GM12874 (cell line): ENCODE results near the gene RNF223.

ENCODE experiments used
- TF ChIP-seq, protein P1 (sequence below): IDR thresholded peaks from 2 replicates; pipeline ENCODE4 v1.5.1; 2011; ENCODE audit warnings: low read depth, mild to moderate bottlenecking, control low read depth, low read length, moderate library complexity; ENCODE audit not compliant: insufficient read depth

RNF223 gene

DNA sequence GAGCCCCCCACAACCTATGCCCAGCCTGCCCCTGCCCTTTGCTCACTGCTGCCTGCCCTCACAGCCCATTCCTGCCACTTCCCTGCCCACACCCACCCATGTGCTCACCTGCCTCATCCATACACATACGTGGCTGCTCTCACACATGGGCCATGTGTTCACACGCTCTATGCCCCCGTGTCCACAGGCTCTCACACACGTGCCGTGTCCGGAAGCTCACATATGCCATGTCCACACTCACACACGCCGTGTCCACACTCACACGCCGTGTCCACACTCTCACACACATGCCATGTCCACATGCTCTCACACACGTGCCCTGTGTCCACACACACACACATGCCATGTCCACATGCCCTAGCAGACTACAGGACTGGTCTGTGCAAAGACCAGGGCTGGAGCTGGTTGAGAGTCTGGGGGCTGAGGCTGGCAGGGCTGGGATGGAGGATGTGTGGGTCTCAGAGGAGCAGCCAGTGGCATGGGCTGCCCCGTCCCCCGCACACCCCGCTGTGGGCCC, 583 bp upstream of the RNF223 start:
- TF ChIP-seq, protein P1, sequence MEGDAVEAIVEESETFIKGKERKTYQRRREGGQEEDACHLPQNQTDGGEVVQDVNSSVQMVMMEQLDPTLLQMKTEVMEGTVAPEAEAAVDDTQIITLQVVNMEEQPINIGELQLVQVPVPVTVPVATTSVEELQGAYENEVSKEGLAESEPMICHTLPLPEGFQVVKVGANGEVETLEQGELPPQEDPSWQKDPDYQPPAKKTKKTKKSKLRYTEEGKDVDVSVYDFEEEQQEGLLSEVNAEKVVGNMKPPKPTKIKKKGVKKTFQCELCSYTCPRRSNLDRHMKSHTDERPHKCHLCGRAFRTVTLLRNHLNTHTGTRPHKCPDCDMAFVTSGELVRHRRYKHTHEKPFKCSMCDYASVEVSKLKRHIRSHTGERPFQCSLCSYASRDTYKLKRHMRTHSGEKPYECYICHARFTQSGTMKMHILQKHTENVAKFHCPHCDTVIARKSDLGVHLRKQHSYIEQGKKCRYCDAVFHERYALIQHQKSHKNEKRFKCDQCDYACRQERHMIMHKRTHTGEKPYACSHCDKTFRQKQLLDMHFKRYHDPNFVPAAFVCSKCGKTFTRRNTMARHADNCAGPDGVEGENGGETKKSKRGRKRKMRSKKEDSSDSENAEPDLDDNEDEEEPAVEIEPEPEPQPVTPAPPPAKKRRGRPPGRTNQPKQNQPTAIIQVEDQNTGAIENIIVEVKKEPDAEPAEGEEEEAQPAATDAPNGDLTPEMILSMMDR = no peak

DNA sequence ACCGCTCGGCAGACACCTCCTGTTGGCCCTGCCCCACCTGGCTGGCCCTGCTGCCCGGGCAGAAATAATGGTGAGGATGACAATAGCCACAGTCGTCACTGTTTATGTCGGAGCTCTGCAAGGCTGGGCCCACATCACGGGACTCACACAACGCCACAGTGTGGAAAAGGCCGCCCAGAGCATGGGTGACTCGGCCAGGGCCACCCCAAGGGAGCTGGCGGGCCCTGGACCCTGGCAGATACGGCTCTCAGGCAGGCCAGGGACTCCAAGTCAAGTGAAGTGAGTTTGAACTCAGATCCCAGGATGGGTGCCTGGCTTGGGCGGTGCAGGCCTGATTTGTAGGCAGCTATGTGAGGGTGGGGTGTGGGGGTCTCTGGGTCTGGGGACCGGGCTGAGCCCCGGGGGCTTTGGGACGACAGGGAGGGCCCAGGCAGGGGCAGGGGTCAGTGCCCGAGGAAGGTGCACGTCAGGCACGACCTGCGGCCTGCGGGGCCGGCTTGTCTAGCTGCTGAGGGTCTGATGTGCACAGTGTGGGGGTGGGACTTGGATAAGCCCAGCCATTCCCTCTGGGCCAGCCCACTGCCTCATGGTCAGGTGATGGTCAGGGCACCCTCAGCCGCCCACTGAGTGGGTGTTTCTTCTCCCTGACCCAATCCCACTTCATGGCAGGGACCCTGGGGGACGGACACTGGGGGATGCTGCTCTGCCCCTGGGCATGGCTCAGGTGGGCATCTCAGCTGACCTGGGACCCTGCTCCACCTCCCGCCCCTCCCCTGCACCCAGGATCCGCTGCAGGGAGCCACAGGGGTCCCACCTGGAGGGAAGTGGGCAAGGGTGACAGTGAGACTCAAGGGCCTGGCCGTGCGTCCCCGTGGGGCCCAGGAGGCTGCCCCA, 1.0 kb downstream of the RNF223 start:
- TF ChIP-seq, protein P1 = no peak

DNA sequence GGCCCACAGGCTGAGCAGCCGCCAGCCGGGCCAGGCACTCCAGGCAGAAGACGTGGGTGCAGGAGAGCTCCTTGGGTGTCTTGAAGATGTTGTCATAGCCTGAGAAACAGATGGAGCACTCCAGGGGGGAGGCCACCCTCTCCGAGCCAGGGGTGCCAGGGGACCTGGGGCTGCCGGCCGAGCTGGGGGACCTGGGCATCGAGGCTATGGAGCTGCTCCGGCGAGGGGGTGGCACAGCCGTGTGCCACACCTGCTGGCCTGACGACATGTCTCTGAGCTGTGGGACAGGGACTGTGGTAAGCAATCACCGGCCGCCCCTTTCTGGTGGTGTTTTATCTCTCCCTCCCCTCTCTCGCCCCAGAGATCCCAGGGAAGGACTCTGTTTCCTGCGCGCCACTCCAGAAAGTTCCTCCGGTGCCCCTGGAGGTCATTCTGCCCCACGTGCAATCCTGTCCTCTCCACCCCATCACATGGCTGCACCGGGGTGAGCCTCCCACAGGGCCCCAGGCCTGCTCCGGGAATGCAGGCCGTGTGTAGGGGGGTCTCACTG, 1.7 kb downstream of the RNF223 start:
- TF ChIP-seq, protein P1 = no peak

DNA sequence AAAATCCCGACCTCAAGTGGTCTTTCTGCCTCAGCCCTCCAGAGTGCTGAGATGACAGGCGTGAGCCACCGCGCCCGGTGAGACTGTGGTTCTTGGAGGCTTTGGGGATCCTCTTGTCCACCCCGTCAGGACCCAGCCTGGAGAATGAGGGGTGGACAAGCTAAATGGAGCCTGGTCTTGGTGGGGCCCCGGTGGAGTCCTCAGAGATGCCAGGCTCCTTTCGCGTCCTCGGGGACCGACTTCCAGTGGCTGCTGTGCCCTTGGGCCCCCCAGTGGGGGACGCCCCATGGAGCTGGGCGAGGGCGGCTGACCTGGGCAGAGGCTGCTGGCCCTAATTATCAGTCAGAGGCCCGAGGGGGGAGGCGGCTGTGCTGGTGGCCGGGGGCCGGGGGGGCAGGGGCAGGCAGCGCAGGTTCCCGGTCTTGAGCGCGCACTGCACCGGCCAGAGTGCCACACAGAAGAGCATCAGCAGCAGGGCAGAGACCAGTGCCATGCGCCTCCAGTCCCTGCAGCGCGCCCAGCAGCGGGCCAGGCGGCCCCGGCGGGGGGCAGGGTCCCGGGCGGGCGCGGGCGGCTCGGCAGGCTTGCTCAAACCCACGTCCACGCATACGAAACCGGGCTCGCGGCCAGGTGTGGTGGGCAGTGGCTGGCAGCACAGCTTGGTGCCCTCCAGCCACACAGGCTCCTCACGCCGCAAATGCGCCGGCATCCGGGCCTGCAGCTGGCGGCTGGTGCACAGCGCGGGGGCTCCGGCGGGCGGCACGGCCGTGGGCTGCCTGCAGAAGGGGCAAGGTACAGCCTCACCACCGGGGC, 2.4 kb downstream of the RNF223 start:
- TF ChIP-seq, protein P1 = no peak

DNA sequence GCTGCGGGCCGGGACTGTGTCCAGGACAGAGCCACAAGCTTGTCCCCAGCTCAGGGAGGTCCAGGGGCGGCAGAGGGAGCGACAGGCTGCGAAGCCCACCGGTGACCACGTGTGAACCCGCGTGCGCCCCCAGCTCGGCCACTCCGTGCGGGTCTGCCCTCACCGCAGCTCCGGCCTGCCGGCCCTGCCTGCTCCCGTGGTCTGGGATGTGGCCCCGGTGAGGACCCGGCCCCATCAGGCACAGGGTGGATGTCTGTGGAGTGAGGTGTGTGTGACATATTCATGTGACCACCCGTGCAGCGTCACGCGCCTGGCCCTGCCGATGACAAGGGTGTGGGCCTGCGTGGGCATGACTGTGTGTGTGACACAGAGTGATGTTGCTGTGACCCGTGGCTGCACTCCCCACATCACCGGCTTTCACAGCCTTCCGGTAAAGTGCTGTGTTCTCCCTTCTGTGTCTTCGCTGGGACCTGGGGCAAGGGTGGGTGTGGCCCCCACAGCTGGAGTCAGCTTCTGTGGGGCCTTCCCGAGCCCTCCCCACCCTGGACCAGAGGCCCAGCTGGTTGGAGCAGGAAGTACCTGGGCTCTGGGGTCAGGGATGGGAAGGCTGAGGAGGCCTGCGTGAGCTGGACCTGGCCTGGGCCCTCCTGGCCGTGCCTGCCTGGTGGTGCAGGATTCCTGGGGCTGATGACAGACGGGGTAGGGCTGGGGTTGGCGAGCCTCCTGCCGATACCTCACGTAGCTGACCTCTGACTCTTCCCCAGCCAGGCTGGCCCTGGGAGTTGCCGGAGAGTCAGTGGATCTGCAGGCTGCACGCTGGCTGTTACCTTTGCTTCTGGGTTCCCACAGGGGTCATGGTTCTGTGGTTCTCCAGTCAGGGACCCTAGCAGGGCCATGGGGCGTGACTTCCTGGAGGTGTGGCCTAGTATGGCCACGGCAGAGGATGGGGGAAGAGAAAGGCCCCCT, 4.1 kb downstream of the RNF223 start:
- TF ChIP-seq, protein P1 = no peak

DNA sequence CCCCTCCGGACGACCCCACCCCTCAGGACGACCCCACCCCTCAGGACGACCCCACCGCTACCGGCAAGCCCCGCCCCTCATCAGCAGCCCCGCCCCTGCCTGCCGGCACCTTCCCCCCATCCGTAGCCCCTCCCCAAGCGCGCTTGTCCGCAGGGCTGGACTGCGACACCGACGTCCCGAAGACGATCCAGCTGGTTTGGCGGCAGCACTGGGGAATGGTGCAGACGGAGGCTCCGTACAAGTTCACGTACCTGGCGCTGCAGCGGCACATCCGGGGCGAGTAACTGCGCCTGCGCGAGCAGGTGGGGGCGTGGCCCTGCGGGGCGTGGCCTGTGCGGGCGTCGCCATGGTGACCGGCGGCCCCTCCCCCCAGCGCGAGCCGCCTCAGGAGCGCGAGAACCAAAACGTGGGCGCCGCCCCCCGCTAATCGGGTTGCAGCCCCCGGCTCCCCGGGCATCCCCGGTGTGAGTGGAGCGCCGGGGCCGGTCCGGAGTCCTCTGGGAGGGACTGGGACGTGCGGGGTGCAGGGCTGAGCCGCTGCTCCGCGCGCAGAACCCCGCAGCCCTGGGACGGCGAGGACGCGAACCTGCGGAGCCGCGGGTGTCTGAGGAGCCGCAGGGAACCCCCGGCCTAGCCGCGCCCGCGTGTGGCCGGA, 4.9 kb downstream of the RNF223 start:
- TF ChIP-seq, protein P1 = no peak
